ENCODE results near the gene BNC2.

DNA sequence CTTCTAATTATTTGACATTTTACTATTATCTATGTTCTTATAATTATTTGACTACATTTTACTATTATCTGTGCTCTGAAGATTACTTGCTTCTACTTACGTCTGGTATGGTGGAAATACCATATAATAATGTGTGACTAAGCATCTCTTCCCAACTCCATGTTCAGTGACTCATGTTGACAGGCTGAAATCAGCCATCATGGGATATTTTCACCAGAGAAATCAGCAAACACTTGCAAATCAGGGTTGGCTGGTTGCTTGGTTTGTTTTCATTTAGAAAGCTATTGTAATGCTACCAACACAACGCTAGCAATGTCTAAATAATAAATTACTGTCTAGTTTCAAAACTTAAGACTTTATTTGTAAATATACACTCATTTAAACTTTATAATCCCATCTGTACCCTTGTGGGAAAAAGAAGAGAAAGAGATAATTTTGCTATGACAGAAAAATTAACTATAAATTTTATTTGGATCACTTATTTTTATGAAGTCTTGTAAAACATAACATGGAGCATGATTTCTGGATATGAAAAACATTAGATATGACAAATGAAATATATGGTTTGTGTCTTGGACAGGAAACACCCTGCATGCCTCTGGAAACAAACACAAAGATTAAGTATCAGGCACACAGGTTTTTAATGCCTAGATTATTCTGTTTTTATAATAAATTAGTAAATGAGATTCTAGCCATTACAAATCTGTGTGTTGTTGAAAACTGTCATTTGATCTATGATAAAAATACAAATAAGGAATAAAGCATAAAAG lies 337.6 kb downstream of the BNC2 start:
- TF ChIP-seq, protein P1, sequence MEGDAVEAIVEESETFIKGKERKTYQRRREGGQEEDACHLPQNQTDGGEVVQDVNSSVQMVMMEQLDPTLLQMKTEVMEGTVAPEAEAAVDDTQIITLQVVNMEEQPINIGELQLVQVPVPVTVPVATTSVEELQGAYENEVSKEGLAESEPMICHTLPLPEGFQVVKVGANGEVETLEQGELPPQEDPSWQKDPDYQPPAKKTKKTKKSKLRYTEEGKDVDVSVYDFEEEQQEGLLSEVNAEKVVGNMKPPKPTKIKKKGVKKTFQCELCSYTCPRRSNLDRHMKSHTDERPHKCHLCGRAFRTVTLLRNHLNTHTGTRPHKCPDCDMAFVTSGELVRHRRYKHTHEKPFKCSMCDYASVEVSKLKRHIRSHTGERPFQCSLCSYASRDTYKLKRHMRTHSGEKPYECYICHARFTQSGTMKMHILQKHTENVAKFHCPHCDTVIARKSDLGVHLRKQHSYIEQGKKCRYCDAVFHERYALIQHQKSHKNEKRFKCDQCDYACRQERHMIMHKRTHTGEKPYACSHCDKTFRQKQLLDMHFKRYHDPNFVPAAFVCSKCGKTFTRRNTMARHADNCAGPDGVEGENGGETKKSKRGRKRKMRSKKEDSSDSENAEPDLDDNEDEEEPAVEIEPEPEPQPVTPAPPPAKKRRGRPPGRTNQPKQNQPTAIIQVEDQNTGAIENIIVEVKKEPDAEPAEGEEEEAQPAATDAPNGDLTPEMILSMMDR (IDR thresholded peaks at IDR 0.05; ENCODE audit: insufficient read depth, low read length) = no peak
- TF ChIP-seq POLR2AphosphoS5 (IDR thresholded peaks at IDR 0.05; ENCODE audit: low read depth) = no peak
